CD14-positive monocyte (primary cell): Measurements from ENCODE around the gene MIPOL1. TPM values are rescaled to one million over a fixed set of nuclear protein-coding genes. Genes with fewer than 3 reads are reported as not detected.

Source experiments
- DNase-seq, 3 donors: peaks; one replicate each; pipeline ENCODE4 v3.0.0-alpha.2; 2011 to 2022
- H2AFZ ChIP-seq: 2 replicates; pipeline ENCODE4 v1.6.0; 2012; ENCODE audit warnings: mild to moderate bottlenecking, low read depth, low read length, inconsistent platforms; ENCODE audit not compliant: insufficient read depth, poor library complexity, severe bottlenecking
- H3K27ac ChIP-seq, 2 donors: 1 replicate in 1 of 2; 2 replicates in 1 of 2; pipeline ENCODE4 v1.5.1; 2012 to 2013; ENCODE audit warnings: low read length in 2 of 2, control low read depth in 1 of 2, inconsistent platforms in 1 of 2, low read depth in 1 of 2, mild to moderate bottlenecking in 1 of 2
- H3K27me3 ChIP-seq, 2 donors: one replicate each; pipeline versions ENCODE4 v1.6.0 to v1.6.1; 2011 to 2013; ENCODE audit warnings: low read length in 2 of 2; ENCODE audit not compliant: control insufficient read depth in 2 of 2, insufficient read depth in 2 of 2
- H3K36me3 ChIP-seq, 2 donors: replicated peaks in 1 of 2; 1 replicate in 1 of 2; 2 replicates in 1 of 2; pipeline versions ENCODE4 v1.5.1 to v1.6.1; 2012 to 2013; ENCODE audit warnings: low read length in 2 of 2, control low read depth in 1 of 2, inconsistent platforms in 1 of 2, mild to moderate bottlenecking in 1 of 2; ENCODE audit not compliant: insufficient read depth in 2 of 2, control insufficient read depth in 1 of 2
- H3K4me1 ChIP-seq, 2 donors: 1 replicate in 1 of 2; 2 replicates in 1 of 2; pipeline versions ENCODE4 v1.5.1 to v1.6.1; 2012 to 2013; ENCODE audit warnings: low read length in 2 of 2, control low read depth in 1 of 2, inconsistent platforms in 1 of 2, mild to moderate bottlenecking in 1 of 2, moderate library complexity in 1 of 2; ENCODE audit not compliant: insufficient read depth in 2 of 2, control insufficient read depth in 1 of 2
- H3K4me2 ChIP-seq: replicated peaks from 2 replicates; pipeline ENCODE3; 2012; ENCODE audit warnings: low read length, moderate library complexity, mild to moderate bottlenecking; ENCODE audit not compliant: poor library complexity, severe bottlenecking; ENCODE audit errors: extremely low read depth
- H3K4me3 ChIP-seq, 3 experiments: fragments of 200-600 bp in 1 of 3; sonication (generic) in 1 of 3; replicated peaks in 1 of 3; 1 replicate in 2 of 3; 2 replicates in 1 of 3; pipeline ENCODE4 v1.5.1; 2011 to 2013; ENCODE audit warnings: low read length in 3 of 3, mild to moderate bottlenecking in 3 of 3, control low read depth in 2 of 3, low read depth in 2 of 3, inconsistent platforms in 1 of 3, moderate library complexity in 1 of 3
- H3K79me2 ChIP-seq: 2 replicates; pipeline ENCODE4 v1.6.0; 2012; ENCODE audit warnings: mild to moderate bottlenecking, control low read depth, inconsistent platforms, low read length, moderate library complexity; ENCODE audit not compliant: insufficient read depth
- H3K9ac ChIP-seq: 2 replicates; pipeline ENCODE4 v1.6.0; 2017; ENCODE audit warnings: low read length, mild to moderate bottlenecking; ENCODE audit not compliant: insufficient read depth, poor library complexity, severe bottlenecking
- H3K9me3 ChIP-seq, 2 donors: replicated peaks in 1 of 2; 1 replicate in 1 of 2; 2 replicates in 1 of 2; pipeline versions ENCODE4 v1.5.1 to v1.6.1; 2012 to 2013; ENCODE audit warnings: low read length in 2 of 2, control low read depth in 1 of 2; ENCODE audit not compliant: control insufficient read depth in 1 of 2, insufficient read depth in 1 of 2
- H4K20me1 ChIP-seq: 2 replicates; pipeline ENCODE4 v1.6.0; 2012; ENCODE audit warnings: mild to moderate bottlenecking, low read length, control low read depth, moderate library complexity; ENCODE audit not compliant: insufficient read depth
- H3K27ac Mint-ChIP-seq, 7 donors: one replicate each; pipeline ENCODE4 v1.8.0; 2020; ENCODE audit warnings: mild to moderate bottlenecking in 7 of 7, mixed read lengths in 7 of 7, moderate library complexity in 6 of 7, inconsistent platforms in 2 of 7
- H3K27me3 Mint-ChIP-seq, 3 donors: one replicate each; pipeline ENCODE4 v1.8.0; 2021 to 2022; ENCODE audit warnings: low read depth in 3 of 3, mild to moderate bottlenecking in 3 of 3, mixed read lengths in 3 of 3, moderate library complexity in 3 of 3, inconsistent platforms in 1 of 3
- H3K36me3 Mint-ChIP-seq, 2 donors: one replicate each; pipeline ENCODE4 v1.8.0; 2020; ENCODE audit warnings: mixed read lengths in 2 of 2, inconsistent platforms in 1 of 2, mild to moderate bottlenecking in 1 of 2
- H3K4me1 Mint-ChIP-seq: one replicate; pipeline ENCODE4 v1.8.0; 2020; ENCODE audit warnings: mild to moderate bottlenecking, mixed read lengths
- H3K4me3 Mint-ChIP-seq, 2 donors: one replicate each; pipeline ENCODE4 v1.8.0; 2020; ENCODE audit warnings: mild to moderate bottlenecking in 2 of 2, mixed read lengths in 2 of 2, moderate library complexity in 1 of 2
- H3K9me3 Mint-ChIP-seq, 7 donors: one replicate each; pipeline ENCODE4 v1.8.0; 2020 to 2022; ENCODE audit warnings: mixed read lengths in 7 of 7, mild to moderate bottlenecking in 6 of 7, moderate library complexity in 6 of 7, inconsistent platforms in 2 of 7
- CTCF ChIP-seq: fragments of 200-600 bp; IDR thresholded peaks from one replicate; pipeline ENCODE4 v1.8.0; 2022; ENCODE audit warnings: antibody characterized with exemption, mild to moderate bottlenecking
- WGBS: methylation state at CpG from one replicate; pipeline ENCODE4 v1.1.5; 2013; ENCODE audit warnings: missing lambda C conversion rate; ENCODE audit not compliant: insufficient coverage; 5-methylcytosine and 5-hydroxymethylcytosine counted together
- intact Hi-C, 2 donors: fragments of 100-400 bp; cut with micrococcal nuclease; formaldehyde crosslinking; loops; one replicate each; pipeline versions ENCODE4 v1.15.0 to v1.15.1; 2023
- polyA plus RNA-seq, 3 donors: library from polyadenylated mRNA; depleted of rRNA in 1 of 3; unstranded in 2 of 3; stranded (reverse) in 1 of 3; fragments of 300-500 nt in 2 of 3; fragments of >200 nt in 1 of 3; fragmentation: Illumina TruSeq in 2 of 3; gene quantifications; 1 replicate in 2 of 3; 2 replicates in 1 of 3; pipeline ENCODE4 v1.2.3, GENCODE V29; 2012 to 2021

Gene MIPOL1
- polyA plus RNA-seq, 3 donors = not detected

GRCh38 chr14:37311252-37311651 is 113.5 kb downstream of the MIPOL1 start:
- no peak for TF ChIP-seq CTCF
- H3K27ac Mint-ChIP-seq = no peak overlapping the region
- Histone ChIP-seq H3K36me3 (no peaks in the 10 kb centered on the region), H3K79me2 (no peaks in the 10 kb centered on the region), H3K9me3 (no peaks in the 10 kb centered on the region), H4K20me1 (no peaks in the 10 kb centered on the region), H3K27me3 (no peaks in the 10 kb centered on the region), H3K27ac (no peak overlapping the region), H3K4me1 (no peaks in the 10 kb centered on the region), H3K4me3 (no peak overlapping the region), H3K4me2 (no peak overlapping the region), H3K9ac (no peak overlapping the region), H2AFZ (no peak overlapping the region)
- intact Hi-C loops = no loop called here
- peaks cover 0 to 3% (median 2%) of the 10 kb centered on the region in 7 donors for H3K9me3 Mint-ChIP-seq
- H3K27me3 Mint-ChIP-seq = peaks cover 0 to 2% (median 0%) of the 10 kb centered on the region in 3 donors
- no peaks in the 10 kb centered on the region for H3K4me1 Mint-ChIP-seq
- no peak overlapping the region for H3K4me3 Mint-ChIP-seq
- no peaks in the 10 kb centered on the region for H3K36me3 Mint-ChIP-seq
- no peak for DNase-seq
- no CpG with 5 or more reads among the region's 1 CpG for WGBS

- H3K4me2 ChIP-seq = no peak overlapping the region
- Mint-ChIP-seq H3K27ac (no peak overlapping the region), H3K27me3 (no peaks in the 10 kb centered on the region), H3K36me3 (no peaks in the 10 kb centered on the region), H3K4me3 (no peak overlapping the region), H3K9me3 (peaks cover 0 to 3% (median 2%) of the 10 kb centered on the region in 7 donors), H3K4me1 (no peaks in the 10 kb centered on the region)
- H3K4me3 ChIP-seq = no peak overlapping the region
- intact Hi-C loops = no loop called here
- no peaks in the 10 kb centered on the region for H3K36me3 ChIP-seq
- no peaks in the 10 kb centered on the region for H3K4me1 ChIP-seq
- 100% methylated on average over 2 of the region's 2 CpGs for WGBS
- no peaks in the 10 kb centered on the region for H3K9me3 ChIP-seq
- no peak overlapping the region for H2AFZ ChIP-seq
- H3K9ac ChIP-seq = no peak overlapping the region
- H3K79me2 ChIP-seq = no peaks in the 10 kb centered on the region
- no peak for TF ChIP-seq CTCF
- no peak for DNase-seq
- no peaks in the 10 kb centered on the region for H3K27me3 ChIP-seq
- H3K27ac ChIP-seq = no peak overlapping the region
- H4K20me1 ChIP-seq = no peaks in the 10 kb centered on the region
These were observed 121.2 kb downstream of the MIPOL1 start for GRCh38 chr14:37318938-37319337.
